GM12891 (cell line): ENCODE results near the gene CDC7.

ENCODE experiments used
- DNase-seq: peaks from one replicate; pipeline ENCODE4 v3.0.0; 2011; ENCODE audit warnings: low spot score; ENCODE audit not compliant: insufficient read length
- FAIRE-seq: peaks from 2 replicates; lab custom pipeline; 2011; peaks lifted over from hg19 to GRCh38; lab: Jason Lieb, UNC
- PAX5 ChIP-seq: IDR thresholded peaks from 2 replicates; pipeline ENCODE4 v1.6.1; 2011; ENCODE audit warnings: low read length, moderate library complexity, mild to moderate bottlenecking; ENCODE audit not compliant: insufficient read depth, severe bottlenecking
- POLR2A ChIP-seq: IDR thresholded peaks from 2 replicates; pipeline ENCODE4 v1.6.1; 2011; ENCODE audit warnings: low read depth, low read length, control low read depth
- POLR2AphosphoS5 ChIP-seq: IDR thresholded peaks from 2 replicates; pipeline ENCODE4 v1.6.1; 2011; ENCODE audit warnings: low read depth, low read length, control low read depth
- POU2F2 ChIP-seq: IDR thresholded peaks from 2 replicates; pipeline ENCODE4 v1.6.1; 2011; ENCODE audit warnings: low read depth, mild to moderate bottlenecking, control low read depth, low read length, moderate library complexity
- SPI1 ChIP-seq: IDR thresholded peaks from 2 replicates; pipeline ENCODE4 v1.6.1; 2011; ENCODE audit warnings: low read depth, low read length, control low read depth
- TAF1 ChIP-seq: IDR thresholded peaks from 2 replicates; pipeline ENCODE4 v1.6.1; 2011; ENCODE audit warnings: low read depth, low read length, control low read depth

The CDC7 gene

DNA sequence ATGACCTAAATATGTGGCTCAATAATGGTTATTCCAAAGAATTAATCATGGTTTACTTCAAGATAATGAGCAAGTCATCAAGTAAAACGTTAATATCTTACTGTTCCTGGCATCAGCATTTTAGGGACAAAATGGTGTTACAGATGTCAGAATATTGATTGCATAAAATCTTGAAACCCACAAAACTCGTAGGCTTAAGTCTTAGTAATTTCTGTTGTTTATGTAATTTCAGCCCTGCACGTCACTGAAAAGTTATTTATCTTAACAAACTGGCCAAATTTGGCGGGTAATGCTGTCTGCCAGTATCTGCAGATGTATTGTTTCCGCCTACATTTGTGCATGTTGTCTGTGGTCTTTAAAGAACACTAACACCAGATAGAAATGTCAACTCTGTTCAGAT, 25.8 kb downstream of the CDC7 start:
- no peak for DNase-seq
- no peak for FAIRE-seq
- no peak for TF ChIP-seq PAX5
- no peak for TF ChIP-seq POLR2AphosphoS5
- TF ChIP-seq POU2F2: no peak
- no peak for TF ChIP-seq SPI1
- no peak for TF ChIP-seq POLR2A
- TF ChIP-seq TAF1: no peak

DNA sequence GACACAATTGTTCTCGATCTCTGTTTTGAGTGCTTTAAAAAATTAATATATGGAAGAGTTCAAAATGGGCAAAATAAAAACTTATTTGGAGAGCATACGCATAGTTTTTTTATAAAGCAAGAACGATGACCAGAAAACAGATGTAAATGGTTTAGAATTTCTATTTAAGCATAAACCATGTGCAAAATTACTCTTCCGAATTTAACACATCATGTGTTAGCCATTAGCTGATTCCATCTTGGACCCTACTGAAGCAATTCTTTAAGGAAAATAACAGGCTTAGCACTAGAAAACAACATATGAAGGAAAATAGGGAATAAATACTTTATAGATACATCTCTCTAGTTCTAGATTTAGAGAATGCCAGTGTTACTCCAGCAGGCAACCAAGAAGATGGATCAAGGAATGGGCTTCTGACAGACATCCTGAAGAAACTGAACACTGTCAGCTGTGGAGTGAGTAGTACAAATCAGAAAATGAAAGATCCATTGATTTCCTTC, 26.7 kb downstream of the CDC7 start:
- TF ChIP-seq POLR2AphosphoS5 (no peak), PAX5 (no peak), SPI1 (no peak), POU2F2 (no peak), TAF1 (no peak)
- FAIRE-seq: no peak

DNA sequence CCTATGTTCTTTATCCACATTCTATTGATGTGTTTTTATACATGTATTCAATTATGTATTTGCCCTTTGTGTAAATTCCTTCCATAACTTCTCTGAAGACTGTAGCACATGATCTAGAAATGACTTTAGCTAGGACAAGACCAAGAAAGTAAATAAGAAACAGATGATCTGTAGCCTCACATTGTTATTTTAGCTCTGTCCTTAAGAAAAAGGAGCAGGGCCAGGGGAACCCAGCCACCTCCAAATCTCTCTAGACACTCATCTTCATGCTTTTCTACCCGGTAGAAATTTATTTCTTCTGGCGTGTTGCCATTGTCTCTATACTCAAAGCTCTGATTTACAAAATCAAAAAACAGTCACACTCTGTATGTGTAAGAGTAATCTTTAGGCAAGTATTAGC, 27.1 kb downstream of the CDC7 start:
- DNase-seq (no peak), FAIRE-seq (no peak)
- no peak for TF ChIP-seq POLR2A
- no peak for TF ChIP-seq TAF1
- no peak for TF ChIP-seq PAX5
- no peak for TF ChIP-seq POU2F2
- TF ChIP-seq SPI1: no peak
- TF ChIP-seq POLR2AphosphoS5: no peak

More for the DNA sequence above, 26.7 kb downstream of the CDC7 start:
- no peak for DNase-seq

DNA sequence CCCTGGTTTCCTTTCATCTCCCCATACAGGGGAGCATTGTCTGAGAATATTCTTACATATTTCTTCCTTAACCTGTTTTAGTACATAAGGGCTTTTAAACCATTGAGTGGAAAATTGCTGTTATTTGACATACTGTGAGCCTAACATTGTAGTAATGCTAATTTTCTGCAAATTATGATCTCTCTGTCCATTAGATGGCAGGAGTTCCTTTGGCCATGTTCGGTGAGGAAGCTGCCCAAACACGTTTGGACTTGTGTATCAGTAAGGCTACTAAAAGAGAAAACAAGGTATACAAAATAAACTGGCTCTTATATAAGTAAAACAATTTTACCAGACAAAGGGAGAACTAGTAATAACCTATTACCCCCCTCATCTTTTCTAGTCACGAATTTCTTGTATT, 29.2 kb downstream of the CDC7 start:
- TF ChIP-seq SPI1 (no peak), PAX5 (no peak), POU2F2 (no peak), POLR2AphosphoS5 (no peak), TAF1 (no peak), POLR2A (no peak)
- no peak for FAIRE-seq
- DNase-seq: no peak

DNA sequence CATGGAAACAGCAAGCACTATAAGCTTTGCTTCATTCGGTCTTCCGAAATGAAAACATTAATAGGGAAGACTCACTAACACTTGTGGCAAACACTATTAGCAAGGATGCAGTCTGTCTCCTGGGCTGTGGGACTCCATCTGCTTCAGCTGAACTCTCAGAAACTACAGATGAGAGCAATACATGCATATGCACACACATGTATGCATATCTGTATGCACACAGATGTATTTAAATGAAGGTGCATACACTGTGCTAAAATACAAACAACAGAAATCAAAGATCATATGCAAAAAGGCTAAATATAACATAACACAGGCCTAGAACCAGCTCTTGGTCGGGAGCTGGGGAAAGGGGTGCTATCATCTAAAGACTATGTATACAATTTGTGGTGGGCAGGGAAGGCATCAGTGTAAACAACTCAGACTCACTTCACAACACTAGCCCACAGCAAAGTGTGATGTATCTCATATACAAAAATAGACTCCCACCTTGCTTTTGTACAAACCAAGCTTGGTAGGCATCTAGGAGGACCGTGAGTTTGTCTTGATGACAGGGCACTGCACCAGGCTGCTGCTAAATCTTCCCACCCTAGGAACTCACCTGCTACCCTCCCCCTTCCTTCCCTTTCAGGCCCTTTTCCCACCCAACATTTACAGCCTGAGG, 32.8 kb downstream of the CDC7 start:
- no peak for DNase-seq
- TF ChIP-seq POLR2AphosphoS5: no peak
- no peak for TF ChIP-seq POU2F2
- no peak for TF ChIP-seq POLR2A
- no peak for TF ChIP-seq PAX5
- no peak for TF ChIP-seq TAF1
- no peak for TF ChIP-seq SPI1
- peak; percentile 31 for FAIRE-seq

DNA sequence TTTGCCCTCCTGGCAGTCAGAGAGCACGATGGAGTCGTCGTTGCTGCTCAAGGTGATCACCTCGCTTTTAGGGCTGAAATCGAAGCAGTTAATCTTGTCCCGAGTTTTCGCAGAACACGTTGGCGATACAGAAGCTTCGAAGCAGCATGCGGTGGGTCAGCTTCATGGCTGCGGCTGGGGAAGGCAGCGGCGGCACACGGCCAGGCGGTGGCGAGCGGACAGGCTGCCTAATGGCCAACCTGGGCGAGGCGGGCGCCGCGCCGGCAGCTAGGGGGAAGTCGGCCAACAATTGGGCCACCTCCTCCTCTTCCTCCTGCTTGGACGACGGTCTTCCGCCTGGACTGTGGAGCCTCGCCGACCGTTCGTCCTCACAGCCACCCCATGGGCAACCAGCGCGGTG, 34.8 kb downstream of the CDC7 start:
- TF ChIP-seq POU2F2 (no peak), TAF1 (no peak), PAX5 (no peak), POLR2A (no peak), POLR2AphosphoS5 (no peak), SPI1 (no peak)
- DNase-seq: no peak
- no peak for FAIRE-seq

DNA sequence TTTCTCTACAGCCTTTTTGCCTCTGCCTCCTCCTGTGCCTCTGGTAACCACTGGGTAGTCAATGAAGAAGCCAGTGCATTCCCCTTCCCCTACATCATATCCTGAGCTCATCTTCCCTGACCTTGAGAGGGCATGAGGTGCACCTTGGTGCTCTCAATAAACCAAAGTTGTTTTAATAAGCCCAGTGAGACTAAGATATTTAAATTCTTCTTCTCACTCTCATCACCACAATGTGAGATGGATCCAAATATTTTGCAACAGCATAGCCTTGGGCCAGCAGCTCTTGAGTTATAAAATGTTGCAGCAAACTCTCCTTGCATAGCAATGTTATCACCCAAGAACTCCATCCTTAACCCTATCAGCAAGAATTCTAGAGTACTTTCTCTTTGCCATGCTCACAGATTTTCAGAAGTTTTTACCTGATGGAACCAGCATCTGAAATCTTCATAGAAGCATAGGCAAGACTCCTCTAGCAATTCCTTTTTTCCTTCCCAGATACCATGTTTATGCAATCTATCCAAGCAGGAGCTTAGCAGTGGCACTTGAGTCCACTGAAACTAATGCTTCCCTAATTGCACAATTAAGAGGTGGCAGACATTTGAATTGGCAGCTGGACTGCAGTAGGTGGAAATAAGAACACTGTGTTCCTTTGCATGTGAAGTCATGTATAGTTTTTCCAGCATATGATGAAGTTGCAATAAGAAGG, 36.8 kb downstream of the CDC7 start:
- FAIRE-seq (no peak), DNase-seq (no peak)
- TF ChIP-seq POLR2AphosphoS5: no peak
- no peak for TF ChIP-seq SPI1
- no peak for TF ChIP-seq POLR2A
- TF ChIP-seq PAX5: no peak

DNA sequence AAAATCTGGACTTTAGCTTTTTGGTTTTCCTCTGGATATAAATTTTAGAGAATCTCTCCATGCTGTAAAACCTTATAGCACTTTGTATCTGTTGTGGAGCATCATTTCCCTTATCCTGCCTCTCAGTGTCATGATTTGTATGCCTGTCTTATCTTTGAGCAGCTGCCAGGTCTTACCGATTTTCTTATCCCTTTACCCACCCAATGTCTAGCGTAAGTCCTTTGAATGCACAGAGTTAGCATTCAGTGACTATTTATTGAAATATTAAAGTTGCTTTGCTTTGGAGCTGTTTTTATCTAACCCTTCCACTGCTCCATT, 37.3 kb downstream of the CDC7 start:
- no peak for DNase-seq
- FAIRE-seq: no peak
- TF ChIP-seq PAX5 (no peak), TAF1 (no peak), POLR2AphosphoS5 (no peak), POU2F2 (no peak), SPI1 (no peak), POLR2A (no peak)

DNA sequence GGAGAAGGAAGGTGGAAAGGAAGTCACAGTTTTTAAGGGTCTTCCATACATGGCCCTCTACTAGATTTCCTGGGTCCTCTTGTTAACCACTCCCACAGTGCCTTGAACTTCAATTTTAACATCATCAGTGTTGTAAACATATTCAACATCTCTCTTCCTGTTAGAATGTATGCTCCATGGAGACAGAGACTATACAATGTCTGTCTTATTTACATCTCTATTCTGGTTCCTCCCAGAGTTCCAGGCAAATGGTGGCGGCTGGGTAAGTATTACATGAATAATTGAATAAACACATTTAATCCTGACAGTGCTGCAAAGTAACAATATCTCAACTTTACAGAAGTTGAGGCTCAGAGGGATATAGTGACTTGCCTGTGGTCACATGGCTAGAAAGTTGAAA, 40.3 kb downstream of the CDC7 start:
- FAIRE-seq: no peak

DNA sequence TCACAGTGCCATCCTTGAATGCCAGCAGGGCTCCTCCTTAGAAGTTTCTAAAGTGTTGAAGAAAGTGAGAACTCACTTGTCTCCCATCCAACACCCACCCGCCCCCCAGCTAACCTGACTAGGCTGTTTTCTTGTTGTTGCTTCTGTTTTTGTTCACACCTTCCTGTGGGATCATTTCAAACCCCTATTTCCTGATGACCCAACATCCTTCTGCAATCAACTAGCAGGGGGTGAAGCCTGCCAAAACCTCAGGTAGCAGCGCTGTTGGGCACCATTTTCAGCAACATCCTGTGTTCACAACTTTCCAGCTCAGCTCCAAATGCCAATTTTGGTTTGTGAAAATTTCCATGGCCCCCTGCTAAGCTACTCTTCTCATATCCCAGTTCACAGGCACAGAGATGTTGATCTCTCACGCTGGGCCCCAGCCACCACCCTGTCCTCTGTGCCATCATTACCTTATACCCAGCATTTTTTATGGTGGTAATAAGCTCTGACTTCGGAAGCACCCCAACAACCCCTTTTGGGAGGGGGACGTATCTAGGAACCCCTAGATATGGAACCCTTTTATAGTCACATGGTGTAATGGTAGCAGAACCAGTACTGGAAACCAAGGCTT, 41.4 kb downstream of the CDC7 start:
- DNase-seq (no peak), FAIRE-seq (no peak)
- TF ChIP-seq PAX5: no peak
- no peak for TF ChIP-seq POU2F2
- no peak for TF ChIP-seq TAF1
- no peak for TF ChIP-seq SPI1
- no peak for TF ChIP-seq POLR2AphosphoS5
- no peak for TF ChIP-seq POLR2A

More for the DNA sequence above, 40.3 kb downstream of the CDC7 start:
- DNase-seq: no peak
- TF ChIP-seq SPI1 (no peak), TAF1 (no peak), POU2F2 (no peak)
